Left cardiac atrium (tissue), 4 donors: ENCODE measurements around the gene TDRD7. TPM values are rescaled to one million over a fixed set of nuclear protein-coding genes. Genes with fewer than 3 reads are reported as not detected.
A peak's percentile ranks its signal among the peaks of the same experiment; 100 is the strongest.
"Not testable (repeated sequence)": the region's sequence is repeated elsewhere in the genome, so short reads cannot be mapped to it uniquely, and the experiment has no call there.

Experiments
- ATAC-seq, 2 donors: fragments of 200-7000 bp; cut with Tn5 transposase; one replicate each; pipeline ENCODE4 v1.9.1; 2020; ENCODE audit warnings: mild to moderate bottlenecking in 2 of 2, moderate library complexity in 2 of 2
- DNase-seq: peaks from one replicate; pipeline ENCODE4 v3.0.0-alpha.2; 2020
- intact Hi-C, 2 donors: fragments of 100-400 bp; cut with DNase I; formaldehyde crosslinking; loops; one replicate each; pipeline versions ENCODE4 v1.14.1 to v1.15.1; 2022 to 2023
- total RNA-seq, 2 donors: library from RNA; stranded (reverse); fragmentation: NEBNext Ultra II Directional; extraction: Animal tissue kit (Norgen Biotek cat#: 25700); gene quantifications; one replicate each; pipeline ENCODE4 v1.2.1, GENCODE V29; 2021
- donor health status: DM: no; HTN: yes; CAD: no.
- donor health status: DM: no; HTN: yes; CAD: no; lungs with severe emphysema.
- donor health status: DM: yes; HTN: yes; CAD: no.
- donor health status: Dilated cardiomyopathy.

The TDRD7 gene
- total RNA-seq, 2 donors from 2014 or later: 8.6 to 10.0 TPM

DNA sequence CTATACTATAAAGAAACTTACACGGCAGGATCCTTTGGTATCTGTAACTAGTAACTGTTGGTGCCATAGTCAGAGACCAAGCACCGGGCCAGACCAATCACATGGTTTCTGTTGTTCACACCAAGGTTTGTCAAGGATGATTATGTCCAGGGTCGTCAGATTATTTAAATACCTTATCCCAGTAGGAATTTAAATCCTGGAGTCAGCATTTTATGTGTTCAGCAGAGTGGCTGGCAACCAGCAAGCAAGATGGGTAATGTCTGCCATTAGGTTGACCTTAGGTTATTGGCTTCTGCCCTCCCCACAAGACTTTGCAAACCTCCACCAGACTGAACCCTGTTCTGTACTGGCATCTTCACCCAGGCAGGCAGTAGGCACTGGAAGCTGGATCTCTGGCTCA is 50.3 kb downstream of the TDRD7 start:
- intact Hi-C loops: loop anchor here (5.0 to 10.0 kb wide), 2 partner anchors 50 to 803 kb away; partner anchors contain the start of gene TDRD7 (in 1 of the 2)
- DNase-seq: no peak
- ATAC-seq: no peak

GRCh38 chr9:97462914-97463313 is 51.0 kb downstream of the TDRD7 start:
- ATAC-seq (no peak), DNase-seq (no peak)
- intact Hi-C loops: loop anchor here (5.0 to 10.0 kb wide), 2 partner anchors 51 to 802 kb away; partner anchors contain the start of gene TDRD7 (in 1 of the 2)

DNA sequence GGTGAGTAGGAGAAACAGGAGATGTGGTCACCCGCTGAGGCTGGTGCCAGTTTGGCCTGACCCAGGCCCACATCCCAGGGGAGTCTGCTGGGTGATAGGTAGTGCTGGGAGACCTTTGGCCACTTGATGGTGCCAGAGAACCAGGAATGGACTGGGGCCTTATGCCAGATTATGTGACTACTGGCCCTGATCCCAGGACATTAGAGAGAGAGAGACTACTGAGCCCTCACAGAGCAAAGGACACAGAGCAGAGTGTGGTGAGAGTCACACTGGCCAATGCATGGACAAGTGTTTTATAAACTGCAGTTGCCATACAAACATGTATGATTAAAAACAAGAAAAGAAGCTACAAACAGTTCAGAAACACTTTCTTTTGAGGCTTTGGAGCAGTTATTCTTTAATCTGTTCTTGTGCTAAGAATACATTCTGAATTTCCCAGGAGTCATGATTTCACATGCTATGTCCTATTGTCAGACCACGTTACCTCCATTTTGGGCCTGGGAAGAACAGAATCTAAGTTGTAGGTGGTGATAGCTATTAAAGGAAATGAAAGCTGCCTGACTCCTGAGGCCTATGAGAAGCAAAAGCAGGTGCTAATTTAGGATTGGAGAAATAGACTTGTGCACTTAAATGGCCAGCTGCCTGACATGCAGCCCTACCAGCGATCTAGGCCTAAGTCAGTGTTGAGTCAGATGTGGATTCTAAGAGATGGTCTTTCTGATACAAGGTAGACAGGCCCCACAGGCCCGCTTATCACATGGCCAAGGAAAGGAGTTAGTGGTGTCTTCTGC is 57.0 kb downstream of the TDRD7 start:
- intact Hi-C loops: loop anchor here (1.0 to 10.0 kb wide), 4 partner anchors 130 to 796 kb away; no protein-coding TSS in a partner anchor
- DNase-seq (peak; percentile 76), ATAC-seq (peak; percentile 97 to 98)

GRCh38 chr9:97470076-97470475 is 58.2 kb downstream of the TDRD7 start:
- no peak for DNase-seq
- peak in 1 of 2 donors; percentile 35 for ATAC-seq
- intact Hi-C loops: no loop called here

- DNase-seq (no peak), ATAC-seq (no peak)
- intact Hi-C loops: no loop called here
Observed at GRCh38 chr9:97473717-97474116, 61.8 kb downstream of the TDRD7 start.

- ATAC-seq: no peak
- intact Hi-C loops: no loop called here
Observed at GRCh38 chr9:97474372-97474925, 62.6 kb downstream of the TDRD7 start.

GRCh38 chr9:97475059-97475458 is 63.2 kb downstream of the TDRD7 start:
- ATAC-seq (no peak), DNase-seq (no peak)
- intact Hi-C loops: no loop called here

More at GRCh38 chr9:97474372-97474925, 62.6 kb downstream of the TDRD7 start:
- no peak for DNase-seq

DNA sequence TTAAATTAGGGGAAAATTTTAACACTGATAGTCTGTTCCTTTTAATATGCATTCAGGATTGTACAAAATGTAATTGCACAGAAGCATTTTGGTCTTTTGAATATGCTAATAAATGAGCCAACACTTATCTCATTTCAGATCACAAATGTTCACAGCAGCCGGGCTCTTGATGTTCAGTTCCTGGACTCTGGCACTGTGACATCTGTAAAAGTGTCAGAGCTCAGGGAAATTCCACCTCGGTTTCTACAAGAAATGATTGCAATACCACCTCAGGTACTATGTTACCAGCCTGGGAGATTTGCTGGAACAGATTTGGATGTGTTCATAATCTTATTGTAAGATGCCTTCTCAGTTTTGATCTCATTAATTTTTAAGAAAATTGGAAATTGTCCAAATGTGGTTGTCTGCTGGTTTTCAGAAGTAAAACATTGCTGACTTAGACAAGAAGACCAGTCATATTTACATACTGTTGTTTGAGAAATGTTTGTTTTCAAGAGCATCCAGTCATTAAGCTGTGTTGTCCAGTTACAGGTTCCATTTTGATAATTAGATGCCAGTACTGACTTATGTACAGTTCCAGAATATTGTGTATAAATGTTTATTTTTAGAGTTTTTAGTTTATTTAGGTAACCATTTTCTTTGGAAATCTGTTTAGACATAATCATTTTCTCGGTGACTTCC is 66.5 kb downstream of the TDRD7 start:
- DNase-seq (no peak), ATAC-seq (no peak)
- intact Hi-C loops: no loop called here

- intact Hi-C loops: no loop called here
- DNase-seq: no peak
- peak; percentile 47 to 87 for ATAC-seq
Observed at GRCh38 chr9:97479496-97480159, 67.7 kb downstream of the TDRD7 start.

DNA sequence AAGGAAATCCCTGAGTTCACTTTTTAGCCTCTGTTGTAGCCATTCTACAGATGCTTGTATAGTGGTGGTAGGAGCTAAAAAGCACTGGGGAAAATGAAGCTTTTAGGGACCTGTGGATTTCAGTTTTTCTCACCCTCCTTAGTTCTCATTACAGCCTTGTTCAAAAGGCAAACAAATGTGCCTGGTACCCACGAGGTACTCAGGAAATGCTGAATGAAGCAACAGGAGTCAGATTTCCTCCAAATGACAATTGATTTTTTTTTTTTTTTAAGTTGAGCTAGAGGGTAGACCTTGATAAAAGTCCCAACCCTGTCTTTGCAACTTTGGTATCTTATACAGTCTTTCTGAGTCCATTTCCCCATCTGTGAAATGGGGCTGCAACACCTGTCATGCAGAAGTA is 68.3 kb downstream of the TDRD7 start:
- no peak for ATAC-seq

DNA sequence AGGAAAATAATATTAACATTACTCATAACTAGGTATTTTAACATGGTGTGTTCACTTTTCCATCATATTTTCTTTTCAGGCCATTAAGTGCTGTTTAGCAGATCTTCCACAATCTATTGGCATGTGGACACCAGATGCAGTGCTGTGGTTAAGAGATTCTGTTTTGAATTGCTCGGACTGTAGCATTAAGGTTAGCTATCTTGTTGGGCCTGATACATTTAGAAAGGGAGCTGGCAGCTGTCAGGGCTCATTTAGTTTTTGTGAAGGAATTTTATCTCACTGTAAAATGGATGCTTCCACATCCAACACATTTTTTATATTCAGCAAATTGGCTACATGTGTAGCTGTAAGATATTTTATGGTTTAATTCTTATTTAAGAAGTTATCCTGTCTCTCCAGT is 68.9 kb downstream of the TDRD7 start:
- intact Hi-C loops: no loop called here
- DNase-seq (no peak), ATAC-seq (no peak)

More for the DNA sequence above, 68.3 kb downstream of the TDRD7 start:
- intact Hi-C loops: no loop called here
- DNase-seq: no peak

- DNase-seq (peak; percentile 57), ATAC-seq (no peak)
- intact Hi-C loops: no loop called here
Observed at GRCh38 chr9:97484134-97484533, 72.2 kb downstream of the TDRD7 start.

DNA sequence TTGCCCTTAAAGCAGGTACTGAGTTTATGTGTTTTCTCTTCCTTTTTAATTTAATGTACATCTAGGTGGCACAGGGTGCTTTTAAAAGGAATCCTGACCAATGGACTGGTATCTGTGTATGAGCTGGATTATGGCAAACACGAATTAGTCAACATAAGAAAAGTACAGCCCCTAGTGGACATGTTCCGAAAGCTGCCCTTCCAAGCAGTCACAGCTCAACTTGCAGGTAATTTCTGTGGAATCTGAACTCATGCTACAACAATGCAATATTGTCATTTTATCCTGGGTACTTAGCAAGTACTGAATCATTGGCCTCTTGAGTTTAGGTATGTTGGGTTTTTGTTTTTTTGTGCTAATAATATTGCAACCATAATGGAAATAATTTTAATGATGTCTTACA is 75.2 kb downstream of the TDRD7 start:
- DNase-seq: no peak
- no peak for ATAC-seq
- intact Hi-C loops: no loop called here

GRCh38 chr9:97487861-97488260 is 76.0 kb downstream of the TDRD7 start:
- intact Hi-C loops: no loop called here
- no peak for DNase-seq

GRCh38 chr9:97491216-97491999 is 79.5 kb downstream of the TDRD7 start:
- intact Hi-C loops: no loop called here
- ATAC-seq (peak in 1 of 2 donors; percentile 59), DNase-seq (no peak)

More at GRCh38 chr9:97487861-97488260, 76.0 kb downstream of the TDRD7 start:
- no peak for ATAC-seq

- DNase-seq, ATAC-seq, intact Hi-C loops: not testable (repeated sequence)
Observed at GRCh38 chr9:97497558-97498375, 85.9 kb downstream of the TDRD7 start.

GRCh38 chr9:97498846-97499245 is 87.0 kb downstream of the TDRD7 start:
- intact Hi-C loops, ATAC-seq, DNase-seq: not testable (repeated sequence)

DNA sequence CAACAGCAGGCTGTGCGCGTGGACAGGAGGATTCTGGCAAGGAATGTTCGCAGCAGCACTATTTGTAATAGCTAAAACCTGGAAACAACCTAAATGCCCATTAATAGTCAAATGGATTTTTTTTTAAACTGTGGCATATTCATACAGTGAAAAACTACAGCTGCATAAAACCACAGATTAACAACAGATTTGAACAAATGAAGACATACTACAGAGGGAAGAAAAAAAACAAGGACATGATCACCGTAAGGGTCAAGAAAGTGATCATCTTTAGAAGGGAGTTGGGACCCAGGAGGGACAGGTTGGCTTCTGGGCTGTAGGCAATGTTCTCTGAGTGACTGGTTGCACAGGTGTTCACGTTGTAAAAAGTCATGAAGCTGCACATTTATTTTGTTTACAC is 88.4 kb downstream of the TDRD7 start:
- intact Hi-C loops: loop anchor here (5.0 kb wide), 2 partner anchors 37 to 57 kb away; no protein-coding TSS in a partner anchor
- no peak for DNase-seq
- ATAC-seq: no peak
